HG03097 (cell line): ENCODE data around the gene KLHL30.

Experiments used
- ATAC-seq: cut with Tn5 transposase; IDR thresholded peaks from one replicate; pipeline ENCODE4 v1.9.1; 2021; ENCODE audit not compliant: unreplicated experiment, low FRiP score

The KLHL30 gene

GRCh38 chr2:238143239-238143951, 4.9 kb downstream of the KLHL30 start:
- ATAC-seq, result no peak

GRCh38 chr2:238144262-238144661, 5.8 kb downstream of the KLHL30 start:
- no peak for ATAC-seq

DNA sequence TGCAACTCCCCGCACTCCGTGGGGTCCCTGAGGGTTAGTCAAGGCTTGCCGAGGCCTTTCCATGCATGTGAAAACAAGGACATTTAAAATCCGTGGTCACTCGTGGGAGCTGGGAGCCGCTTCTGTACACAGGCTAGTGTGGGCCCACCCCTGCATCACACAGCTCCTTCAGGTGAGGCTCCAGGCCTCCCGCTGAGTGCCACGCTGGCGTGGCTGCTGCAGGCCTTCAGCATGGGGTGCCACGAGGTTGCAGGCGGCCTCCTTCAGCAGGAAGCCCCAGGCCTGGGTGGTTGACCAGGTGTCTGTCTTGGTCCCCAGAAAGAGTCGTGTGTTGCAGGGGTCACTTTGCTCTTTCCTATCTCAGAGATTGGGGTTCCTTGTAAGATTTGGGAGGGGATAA, 6.6 kb downstream of the KLHL30 start:
- no peak for ATAC-seq

DNA sequence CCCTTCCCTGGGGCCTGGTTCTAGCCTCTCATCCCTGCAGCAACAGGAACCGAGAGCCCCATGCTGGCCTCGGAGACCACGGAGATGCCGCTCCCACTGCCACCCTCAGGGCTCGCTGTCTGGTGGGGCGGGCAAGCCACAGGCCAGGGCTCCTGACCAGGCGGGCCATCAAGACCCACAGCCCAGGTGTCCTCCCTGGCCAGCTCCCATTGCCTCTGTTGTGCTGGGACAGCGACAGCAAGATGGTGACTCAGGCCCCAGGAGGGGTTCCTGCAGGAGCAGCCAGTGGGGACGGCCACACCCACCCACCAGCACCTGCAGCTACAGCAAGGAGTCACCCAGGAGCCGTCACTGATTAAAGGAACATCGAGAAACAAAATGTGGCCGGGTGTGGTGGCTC, 7.4 kb downstream of the KLHL30 start:
- no peak for ATAC-seq

GRCh38 chr2:238146884-238147544, 8.5 kb downstream of the KLHL30 start:
- ATAC-seq, result no peak

DNA sequence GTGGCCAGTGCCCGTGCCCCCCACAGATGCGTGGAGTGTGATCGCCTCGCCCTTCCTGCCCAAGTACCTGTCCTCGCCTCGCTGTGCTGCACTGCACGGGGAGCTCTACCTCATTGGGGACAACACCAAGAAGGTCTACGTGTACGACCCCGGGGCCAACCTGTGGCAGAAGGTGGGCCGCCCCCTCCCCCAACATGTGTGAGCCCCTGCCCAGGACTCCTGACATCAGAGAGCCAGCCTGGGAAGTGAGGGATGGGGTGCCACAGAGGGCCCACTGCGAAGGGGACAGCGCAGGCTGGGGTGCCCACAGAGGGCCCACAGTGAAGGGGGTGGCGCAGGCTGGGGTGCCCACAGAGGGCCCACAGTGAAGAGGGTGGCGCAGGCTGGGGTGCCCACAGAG, 10.5 kb downstream of the KLHL30 start:
- no peak for ATAC-seq

DNA sequence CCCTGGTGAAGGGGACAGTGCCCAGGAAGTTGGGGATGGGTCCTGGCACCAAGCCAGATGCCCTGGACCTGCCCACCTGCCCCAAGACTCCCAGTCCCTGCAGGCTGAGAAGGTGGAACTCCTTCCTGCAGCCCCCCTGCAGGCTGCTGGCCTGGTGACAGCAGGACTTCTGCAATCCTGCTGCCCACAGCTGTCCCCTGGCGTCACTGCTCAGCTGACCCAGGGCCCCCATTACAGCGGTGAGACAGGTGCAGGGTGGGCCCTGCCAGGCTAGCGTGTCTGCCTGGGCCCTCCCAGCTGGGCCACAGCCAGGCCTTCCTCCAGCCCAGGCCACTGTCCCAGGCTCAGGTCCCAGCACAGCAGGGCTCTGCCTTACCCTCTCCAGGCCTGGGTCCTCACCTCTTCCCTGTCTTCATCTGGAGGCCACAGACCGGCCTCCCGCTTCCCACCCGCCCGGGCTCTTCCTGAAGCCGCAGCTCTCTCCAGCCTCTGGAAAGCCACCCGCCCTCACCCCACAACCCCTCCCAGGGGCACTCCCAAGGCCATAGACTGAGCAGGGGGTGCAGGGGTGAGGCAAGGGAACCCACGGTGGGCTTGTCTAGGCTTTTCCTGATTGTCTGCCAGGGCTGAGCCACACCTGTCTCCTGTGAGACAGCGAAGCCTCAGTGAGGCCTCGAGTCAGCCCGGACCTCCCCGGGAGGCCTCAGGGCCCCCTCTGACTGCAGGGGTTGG, 11.5 kb downstream of the KLHL30 start:
- no peak for ATAC-seq

DNA sequence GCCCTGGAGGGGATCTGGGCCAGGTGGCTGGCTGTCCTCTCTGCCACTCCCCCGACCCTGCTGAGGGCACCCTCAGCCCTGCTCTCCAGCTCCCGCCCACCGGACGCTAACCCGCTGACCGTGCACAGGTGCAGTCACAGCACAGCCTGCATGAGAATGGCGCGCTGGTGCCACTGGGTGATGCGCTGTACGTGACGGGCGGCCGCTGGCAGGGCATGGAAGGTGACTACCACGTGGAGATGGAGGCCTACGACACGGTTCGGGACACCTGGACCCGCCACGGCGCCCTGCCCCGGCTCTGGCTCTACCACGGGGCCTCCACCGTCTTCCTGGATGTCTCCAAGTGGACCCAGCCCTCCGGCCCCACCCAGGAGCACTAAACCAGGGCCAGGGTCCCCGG, 12.2 kb downstream of the KLHL30 start:
- no peak for ATAC-seq

- ATAC-seq, result no peak
These were observed 12.7 kb downstream of the KLHL30 start for GRCh38 chr2:238151205-238151604.

DNA sequence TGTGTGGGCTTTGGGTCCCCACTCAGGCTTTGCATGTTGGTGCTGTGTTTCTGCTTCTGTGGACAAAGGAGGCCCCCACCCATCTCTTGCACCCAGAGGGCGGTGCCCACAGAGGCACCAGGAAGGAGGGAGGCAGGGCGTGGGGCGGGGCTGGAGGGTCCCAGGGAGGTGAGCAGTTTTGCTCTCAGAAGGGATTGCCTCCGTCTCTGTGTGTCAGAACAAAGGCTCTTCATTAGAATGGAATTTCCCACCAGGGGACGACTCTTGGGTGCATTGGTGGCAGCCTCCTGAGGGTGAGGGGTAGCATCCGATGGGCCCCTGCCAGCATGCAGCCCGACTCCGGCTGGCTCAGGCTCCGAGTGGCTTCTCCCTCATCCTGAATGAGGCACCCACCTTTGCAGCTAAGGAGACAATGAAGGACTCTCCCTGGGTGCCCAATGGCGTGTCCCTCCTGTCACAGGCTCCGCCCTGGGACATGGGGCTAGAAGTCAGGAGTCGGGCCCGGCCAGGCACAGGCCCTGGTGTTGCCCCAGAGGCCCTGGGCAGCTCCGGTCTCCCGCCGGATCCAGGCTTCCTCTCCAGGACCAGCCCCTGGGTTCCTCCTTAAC, 13.3 kb downstream of the KLHL30 start:
- ATAC-seq, result no peak

GRCh38 chr2:238152771-238153688, 14.6 kb downstream of the KLHL30 start:
- ATAC-seq, result no peak

GRCh38 chr2:238154570-238154969, 16.1 kb downstream of the KLHL30 start:
- no peak for ATAC-seq

DNA sequence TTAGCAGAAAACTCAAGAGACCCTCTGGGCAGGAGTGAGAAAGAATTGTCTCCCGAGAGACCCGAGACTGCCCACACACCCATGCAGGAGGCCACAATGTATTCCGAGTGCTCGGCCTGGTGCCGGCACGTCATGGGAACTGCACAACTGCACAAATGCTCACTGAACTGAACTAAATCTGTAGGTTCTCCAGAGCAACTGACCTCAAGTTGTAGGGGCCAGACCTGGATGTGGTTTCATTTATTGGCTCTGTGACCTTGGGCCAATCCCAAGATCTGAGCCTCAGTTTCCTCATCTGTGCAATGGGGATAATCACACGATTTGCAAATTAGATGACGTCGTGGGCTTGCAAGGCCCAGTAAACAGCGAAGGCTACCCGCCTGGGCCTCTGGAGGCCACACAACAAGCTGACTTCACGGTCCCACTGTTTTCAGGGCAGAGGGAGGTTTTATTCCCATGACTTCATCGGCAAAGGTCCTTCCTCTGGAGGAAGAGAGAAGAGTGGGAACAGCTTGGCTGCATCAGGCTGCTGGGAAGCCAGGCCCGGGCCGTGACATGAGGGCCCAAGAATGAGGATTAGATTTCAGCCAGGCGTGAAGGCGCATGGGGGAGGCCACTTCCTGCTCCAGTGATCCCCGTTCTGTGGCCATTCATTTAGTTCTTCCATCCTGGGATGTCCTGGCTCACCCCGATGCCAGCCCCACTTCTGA, 16.7 kb downstream of the KLHL30 start:
- ATAC-seq, result no peak

- ATAC-seq, result no peak
These were observed 17.6 kb downstream of the KLHL30 start for GRCh38 chr2:238155761-238156694.

DNA sequence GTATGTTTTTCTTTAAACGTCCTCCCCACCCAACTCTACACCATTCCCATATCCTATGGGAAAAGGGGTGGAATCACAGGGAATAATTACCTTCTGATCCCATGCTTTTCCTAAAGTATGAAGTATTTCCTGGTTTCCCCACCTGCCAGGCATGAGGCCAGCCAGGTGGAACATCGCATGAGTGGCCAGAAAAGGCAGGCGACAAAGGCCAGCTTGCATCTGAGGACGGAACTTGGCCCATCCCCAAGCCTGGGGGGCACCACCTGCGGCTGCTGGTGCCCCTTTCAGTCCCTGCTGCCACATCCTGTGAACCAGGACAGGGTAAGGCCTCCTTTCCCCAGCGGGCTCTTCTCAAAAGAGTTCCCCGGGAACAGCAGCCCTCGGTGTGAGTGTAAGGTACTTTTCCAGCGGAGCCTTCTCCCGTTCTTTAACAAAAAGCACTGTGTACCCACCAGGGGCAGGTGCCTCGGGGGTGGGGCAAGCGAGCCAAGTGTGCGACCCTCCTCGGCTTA, 19.1 kb downstream of the KLHL30 start:
- no peak for ATAC-seq

DNA sequence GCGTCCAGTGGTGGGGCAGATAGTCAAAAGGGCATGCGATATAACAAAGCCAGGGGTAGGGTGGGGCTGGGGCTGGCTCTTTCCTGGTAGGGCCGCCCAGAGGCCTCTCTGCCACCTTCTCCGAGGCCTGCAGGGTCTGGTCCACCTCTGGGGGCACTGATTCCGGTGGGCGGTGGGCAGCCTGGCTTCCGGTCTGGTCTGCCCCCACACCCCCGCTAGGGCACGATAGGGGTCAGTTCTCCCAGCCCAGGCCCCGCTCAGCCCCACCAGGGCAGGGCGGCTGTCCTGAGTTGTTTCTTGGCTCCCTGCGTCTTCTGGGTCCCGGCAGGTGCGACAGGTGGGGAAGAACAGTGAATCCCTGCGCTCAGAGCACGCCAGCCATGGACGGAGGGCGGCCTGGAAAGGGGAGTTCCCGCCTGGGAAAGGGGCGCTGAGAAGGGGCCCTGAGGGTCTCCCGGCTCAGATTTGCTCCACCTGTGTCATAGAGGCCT, 19.6 kb downstream of the KLHL30 start:
- ATAC-seq, result no peak

DNA sequence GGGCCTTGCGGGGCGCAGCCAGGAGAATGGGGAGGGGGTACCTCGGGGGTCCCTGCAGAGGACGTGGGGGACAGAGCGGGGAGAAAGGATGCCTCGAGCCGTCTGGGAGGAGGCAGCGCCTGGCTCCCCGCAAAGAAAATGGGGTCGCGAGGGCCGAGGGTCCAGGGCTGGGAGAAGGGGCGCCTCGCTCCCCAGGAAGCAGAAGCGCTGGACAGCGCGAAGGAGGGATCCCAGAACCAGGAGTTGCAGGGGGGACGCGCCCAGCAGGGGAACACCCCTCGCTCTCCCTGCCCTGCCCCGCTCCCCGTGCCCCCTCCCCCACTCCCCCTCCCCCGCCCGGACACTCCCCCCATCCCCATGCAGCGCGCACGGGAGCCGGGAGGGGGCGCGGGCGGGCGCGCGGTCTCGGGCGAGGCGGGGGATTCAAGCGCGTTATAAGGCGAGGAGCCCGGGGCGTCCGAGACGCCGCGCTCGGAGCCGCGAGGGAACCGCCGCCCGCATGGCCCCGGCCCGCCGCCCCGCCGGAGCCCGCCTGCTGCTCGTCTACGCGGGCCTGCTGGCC, 20.1 kb downstream of the KLHL30 start, which contains the start of gene ERFE:
Gene ERFE (plus strand): TSS at position 462 of the 562 bp plus-strand sequence. CDS start 38 bp downstream, at position 500.
- no peak for ATAC-seq

- ATAC-seq, result no peak
These were observed 20.6 kb downstream of the KLHL30 start for GRCh38 chr2:238159071-238159539.
